GM12878 (cell line): ENCODE data around the gene TAF6. TPM values are rescaled to one million over a fixed set of nuclear protein-coding genes. Genes with fewer than 3 reads are reported as not detected.

ENCODE experiments used
- ATAC-seq: fragments of 200-7000 bp; cut with Tn5 transposase; 3 replicates; pipeline ENCODE4 v1.9.1; 2020; ENCODE audit warnings: mild to moderate bottlenecking, moderate library complexity
- BruUV-seq: library from RNA; stranded (reverse); fragments of 400-500 nt; replicated peaks from 2 replicates; lab custom pipeline; 2021; lab: Mats Ljungman, UMichigan
- CTCF ChIA-PET: fragments of 300-600 bp; sonication (Branson Sonifier 250); formaldehyde crosslinking; extraction: SDS; loops from one replicate; lab custom pipeline; 2021; ENCODE audit warnings: inconsistent platforms; lab: Yijun Ruan, JAX
- POLR2A ChIA-PET: fragments of 350-600 bp; formaldehyde crosslinking; extraction: SDS; loops from one replicate; lab custom pipeline; 2021; ENCODE audit warnings: inconsistent platforms; lab: Charles Lee
- RAD21 ChIA-PET: fragments of 300-600 bp; sonication (Branson Sonifier 250); formaldehyde crosslinking; loops from one replicate; lab custom pipeline; 2023; ENCODE audit warnings: antibody characterized with exemption; ENCODE audit not compliant: unreplicated experiment; lab: Charles Lee
- SMC1A ChIA-PET: fragments of 300-600 bp; sonication (Branson Sonifier 250); formaldehyde crosslinking; loops from one replicate; lab custom pipeline; 2023; ENCODE audit not compliant: unreplicated experiment, uncharacterized antibody; lab: Charles Lee
- DNase-seq: peaks from one replicate; pipeline ENCODE4 v3.0.0-alpha.2; 2011; ENCODE audit warnings: low read depth, low spot score
- FAIRE-seq: peaks from 3 replicates; lab custom pipeline; 2011; peaks lifted over from hg19 to GRCh38; lab: Jason Lieb, UNC
- H2AFZ ChIP-seq: 2 replicates; pipeline ENCODE4 v1.6.0; 2011; ENCODE audit warnings: low read depth, low read length, control low read depth; ENCODE audit not compliant: control insufficient read depth
- H3K27ac ChIP-seq: 2 replicates; pipeline ENCODE4 v1.5.1; 2011; ENCODE audit warnings: control low read depth; ENCODE audit not compliant: control insufficient read depth, insufficient read depth
- H3K27me3 ChIP-seq, 2 experiments: replicated peaks in 1 of 2; 2 replicates each; pipeline versions ENCODE4 v1.6.0 to v1.6.1; 2011; ENCODE audit warnings: low read length in 1 of 2; ENCODE audit not compliant: control insufficient read depth in 2 of 2, insufficient read depth in 2 of 2
- H3K36me3 ChIP-seq, 2 experiments: 2 replicates each; pipeline ENCODE4 v1.5.1; 2011; ENCODE audit warnings: low read length in 1 of 2; ENCODE audit not compliant: control insufficient read depth in 2 of 2, insufficient read depth in 2 of 2
- H3K4me1 ChIP-seq: 2 replicates; pipeline ENCODE4 v1.6.1; 2011; ENCODE audit warnings: mild to moderate bottlenecking, low read length, moderate library complexity, mixed read lengths; ENCODE audit not compliant: control insufficient read depth, insufficient read depth
- H3K4me2 ChIP-seq: 2 replicates; pipeline ENCODE4 v1.6.0; 2011; ENCODE audit warnings: control low read depth; ENCODE audit not compliant: control insufficient read depth, insufficient read depth
- H3K4me3 ChIP-seq: fragments of 200-600 bp; sonication (generic); 2 replicates; pipeline ENCODE4 v1.5.1; 2016
- H3K79me2 ChIP-seq: 2 replicates; pipeline ENCODE4 v1.6.0; 2011; ENCODE audit warnings: low read length; ENCODE audit not compliant: control insufficient read depth, insufficient read depth
- H3K9ac ChIP-seq: 2 replicates; pipeline ENCODE4 v1.8.0; 2011; ENCODE audit warnings: low read length, control low read depth, mixed read lengths; ENCODE audit not compliant: control insufficient read depth, insufficient read depth
- H3K9me3 ChIP-seq: replicated peaks from 3 replicates; pipeline ENCODE4 v1.5.1; 2011; ENCODE audit warnings: mild to moderate bottlenecking, low read length; ENCODE audit not compliant: control insufficient read depth, insufficient read depth
- H4K20me1 ChIP-seq: 2 replicates; pipeline ENCODE4 v1.6.0; 2011; ENCODE audit not compliant: control insufficient read depth, insufficient read depth
- SMARCA5 ChIP-seq: fragments of 450-650 bp; IDR thresholded peaks from 2 replicates; pipeline ENCODE4 v1.6.1; 2017; ENCODE audit warnings: mild to moderate bottlenecking
- ZNF207 ChIP-seq: fragments of 450-650 bp; IDR thresholded peaks from 2 replicates; pipeline ENCODE4 v1.6.1; 2014; ENCODE audit warnings: antibody characterized with exemption, mild to moderate bottlenecking, borderline replicate concordance
- WGBS: methylation state at CpG from one replicate; pipeline ENCODE4 v1.1.6; 2016; ENCODE audit warnings: low lambda C conversion rate; ENCODE audit not compliant: insufficient replicate concordance, insufficient coverage; ENCODE audit errors: missing lambda C conversion rate; 5-methylcytosine and 5-hydroxymethylcytosine counted together
- in situ Hi-C: fragments of 300-500 bp; cut with MboI; formaldehyde crosslinking; loops from 9 replicates; pipeline ENCODE4 v1.14.3; 2018; ENCODE audit warnings: mixed read lengths
- intact Hi-C: fragments of 100-400 bp; cut with micrococcal nuclease; formaldehyde crosslinking; loops from one replicate; pipeline ENCODE4 v1.14.2; 2022; ENCODE audit not compliant: unreplicated experiment
- polyA plus RNA-seq, 11 experiments: library from polyadenylated mRNA; depleted of rRNA in 4 of 11; unstranded in 6 of 11; stranded (reverse) in 5 of 11; fragments of >200 nt; fragmentation: Nextera tagmentation in 4 of 11; fragmentation: Illumina TruSeq in 1 of 11; extraction: Ambion mirVana in 4 of 11; extraction: Trizol in 1 of 11; gene quantifications; 1 replicate in 1 of 11; 2 replicates in 10 of 11; pipeline versions ENCODE4 v1.2.1 to v1.2.3, GENCODE V29; 2011 to 2016; ENCODE audit warnings: inconsistent platforms in 2 of 11, missing spikeins in 2 of 11, low read depth in 1 of 11
- total RNA-seq, 4 experiments: library from RNA; depleted of rRNA in 3 of 4; stranded (reverse); fragments of >200 nt in 3 of 4; fragmentation: Illumina TruSeq in 1 of 4; extraction: Trizol in 1 of 4; gene quantifications; 2 replicates each; pipeline versions ENCODE4 v1.2.1 to v1.2.3, GENCODE V29; 2013 to 2021
- TF ChIP-seq, protein P1 (sequence below): fragments of 450-650 bp; IDR thresholded peaks from 2 replicates; pipeline ENCODE4 v1.6.1; 2017; ENCODE audit warnings: mild to moderate bottlenecking, low read depth, inconsistent platforms; ENCODE audit not compliant: poor library complexity, severe bottlenecking
- TF ChIP-seq, protein P2 (sequence below): fragments of 450-650 bp; formaldehyde crosslinking; IDR thresholded peaks from 2 replicates; pipeline ENCODE4 v1.4.0; 2020; ENCODE audit warnings: mild to moderate bottlenecking, moderate library complexity

TAF6 gene
- total and polyA plus RNA-seq, 10 of the 15 experiments (the other 5 are each of a cell fraction or from before 2014, with no cell fraction given): 0.27 to 42.6 (median 17.0) TPM

DNA sequence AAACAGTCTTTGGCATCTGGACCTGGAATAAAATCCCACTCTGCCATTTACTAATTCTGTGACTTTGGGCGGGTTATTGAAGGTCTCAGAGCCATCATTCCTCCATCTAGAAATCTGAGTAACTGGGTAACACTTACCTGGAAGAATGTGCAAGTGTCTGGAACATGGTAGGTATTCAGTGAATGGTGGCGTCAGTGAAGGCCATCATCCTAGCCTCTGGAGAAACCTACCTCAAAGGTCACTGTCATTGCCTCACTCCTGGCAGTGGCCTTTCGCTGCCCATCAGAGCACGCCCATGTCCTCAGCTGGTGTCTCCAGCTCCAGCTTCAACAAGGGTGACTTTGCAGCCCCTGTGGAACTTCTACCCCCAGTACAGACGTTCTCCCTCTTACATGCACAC lies 44.7 kb upstream of the TAF6 start:
- no peak for DNase-seq
- Histone ChIP-seq H3K27me3 (peaks cover 0 to 6% of the 10 kb centered on the region in 2 experiments; a peak in 2 of 4 replicates), H3K4me2 (no peak overlapping the region)
- no TSS peak for BruUV-seq
- no peak for ATAC-seq
- TF ChIP-seq, protein P1, sequence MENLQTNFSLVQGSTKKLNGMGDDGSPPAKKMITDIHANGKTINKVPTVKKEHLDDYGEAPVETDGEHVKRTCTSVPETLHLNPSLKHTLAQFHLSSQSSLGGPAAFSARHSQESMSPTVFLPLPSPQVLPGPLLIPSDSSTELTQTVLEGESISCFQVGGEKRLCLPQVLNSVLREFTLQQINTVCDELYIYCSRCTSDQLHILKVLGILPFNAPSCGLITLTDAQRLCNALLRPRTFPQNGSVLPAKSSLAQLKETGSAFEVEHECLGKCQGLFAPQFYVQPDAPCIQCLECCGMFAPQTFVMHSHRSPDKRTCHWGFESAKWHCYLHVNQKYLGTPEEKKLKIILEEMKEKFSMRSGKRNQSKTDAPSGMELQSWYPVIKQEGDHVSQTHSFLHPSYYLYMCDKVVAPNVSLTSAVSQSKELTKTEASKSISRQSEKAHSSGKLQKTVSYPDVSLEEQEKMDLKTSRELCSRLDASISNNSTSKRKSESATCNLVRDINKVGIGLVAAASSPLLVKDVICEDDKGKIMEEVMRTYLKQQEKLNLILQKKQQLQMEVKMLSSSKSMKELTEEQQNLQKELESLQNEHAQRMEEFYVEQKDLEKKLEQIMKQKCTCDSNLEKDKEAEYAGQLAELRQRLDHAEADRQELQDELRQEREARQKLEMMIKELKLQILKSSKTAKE: no peak
- TF ChIP-seq, protein P2, sequence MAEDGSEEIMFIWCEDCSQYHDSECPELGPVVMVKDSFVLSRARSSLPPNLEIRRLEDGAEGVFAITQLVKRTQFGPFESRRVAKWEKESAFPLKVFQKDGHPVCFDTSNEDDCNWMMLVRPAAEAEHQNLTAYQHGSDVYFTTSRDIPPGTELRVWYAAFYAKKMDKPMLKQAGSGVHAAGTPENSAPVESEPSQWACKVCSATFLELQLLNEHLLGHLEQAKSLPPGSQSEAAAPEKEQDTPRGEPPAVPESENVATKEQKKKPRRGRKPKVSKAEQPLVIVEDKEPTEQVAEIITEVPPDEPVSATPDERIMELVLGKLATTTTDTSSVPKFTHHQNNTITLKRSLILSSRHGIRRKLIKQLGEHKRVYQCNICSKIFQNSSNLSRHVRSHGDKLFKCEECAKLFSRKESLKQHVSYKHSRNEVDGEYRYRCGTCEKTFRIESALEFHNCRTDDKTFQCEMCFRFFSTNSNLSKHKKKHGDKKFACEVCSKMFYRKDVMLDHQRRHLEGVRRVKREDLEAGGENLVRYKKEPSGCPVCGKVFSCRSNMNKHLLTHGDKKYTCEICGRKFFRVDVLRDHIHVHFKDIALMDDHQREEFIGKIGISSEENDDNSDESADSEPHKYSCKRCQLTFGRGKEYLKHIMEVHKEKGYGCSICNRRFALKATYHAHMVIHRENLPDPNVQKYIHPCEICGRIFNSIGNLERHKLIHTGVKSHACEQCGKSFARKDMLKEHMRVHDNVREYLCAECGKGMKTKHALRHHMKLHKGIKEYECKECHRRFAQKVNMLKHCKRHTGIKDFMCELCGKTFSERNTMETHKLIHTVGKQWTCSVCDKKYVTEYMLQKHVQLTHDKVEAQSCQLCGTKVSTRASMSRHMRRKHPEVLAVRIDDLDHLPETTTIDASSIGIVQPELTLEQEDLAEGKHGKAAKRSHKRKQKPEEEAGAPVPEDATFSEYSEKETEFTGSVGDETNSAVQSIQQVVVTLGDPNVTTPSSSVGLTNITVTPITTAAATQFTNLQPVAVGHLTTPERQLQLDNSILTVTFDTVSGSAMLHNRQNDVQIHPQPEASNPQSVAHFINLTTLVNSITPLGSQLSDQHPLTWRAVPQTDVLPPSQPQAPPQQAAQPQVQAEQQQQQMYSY (CRISPR knock-in tag): no peak
- no peak for TF ChIP-seq SMARCA5
- no peak for TF ChIP-seq ZNF207
- TF ChIP-seq, all 136 proteins: peak for 0
- whole genome bisulfite sequencing: 56% methylated on average over 5 of the region's 5 CpGs
- Histone ChIP-seq H3K9me3 (no peaks in the 10 kb centered on the region), H3K9ac (no peak overlapping the region), H4K20me1 (no peaks in the 10 kb centered on the region), H2AFZ (no peak overlapping the region), H3K79me2 (no peaks in the 10 kb centered on the region), H3K4me1 (peaks cover 23% of the 10 kb centered on the region), H3K4me3 (no peak overlapping the region), H3K27ac (no peak overlapping the region), H3K36me3 (no peaks in the 10 kb centered on the region)
- no peak for FAIRE-seq
- SMC1A ChIA-PET: interaction anchor here (0.7 kb wide), 1 partner anchor 249 kb away, joined by 4 read pairs; no protein-coding TSS in a partner anchor
- POLR2A ChIA-PET: interaction anchor here (0.6 to 1.1 kb wide), 5 partner anchors 8 to 221 kb away, joined by 3 to 7 read pairs (median 4); no protein-coding TSS in a partner anchor
- RAD21 ChIA-PET: interaction anchor here (0.8 to 1.2 kb wide), 2 partner anchors 31 to 33 kb away, joined by 4 to 6 read pairs; no protein-coding TSS in a partner anchor
- CTCF ChIA-PET: interaction anchor here (0.9 kb wide), 1 partner anchor 16 kb away, joined by 3 read pairs; no protein-coding TSS in a partner anchor
- in situ Hi-C loops (no loop called here), intact Hi-C loops (no loop called here)
